Fibroblast of pulmonary artery (primary cell): ENCODE results near the gene ADPRHL1.

Experiments used
- DNase-seq: peaks from one replicate; pipeline ENCODE4 v3.0.0-alpha.2; 2010; ENCODE audit warnings: low read depth
- H3K4me3 ChIP-seq: replicated peaks from 2 replicates; pipeline ENCODE4 v1.5.1; 2011; ENCODE audit warnings: low read depth, mild to moderate bottlenecking, control low read depth, low read length, moderate library complexity
- CTCF ChIP-seq: IDR thresholded peaks from 2 replicates; pipeline ENCODE4 v1.5.1; 2011; ENCODE audit warnings: mild to moderate bottlenecking, control low read depth, low read length, inconsistent platforms; ENCODE audit errors: missing control alignments

The ADPRHL1 gene

GRCh38 chr13:113495494-113496210 lies 42.4 kb upstream of the ADPRHL1 start:
- no peak for DNase-seq
- no peak for TF ChIP-seq CTCF
- no peak overlapping the region for H3K4me3 ChIP-seq

GRCh38 chr13:113493315-113493951 lies 40.1 kb upstream of the ADPRHL1 start:
- DNase-seq, result peak; percentile 94
- no peak for TF ChIP-seq CTCF
- H3K4me3 ChIP-seq, result peak overlapping the region; percentile 28

- no peak for DNase-seq
- peak overlapping the region; percentile 88 for H3K4me3 ChIP-seq
- no peak for TF ChIP-seq CTCF
Observed at GRCh38 chr13:113491982-113492381, 38.7 kb upstream of the ADPRHL1 start.

DNA sequence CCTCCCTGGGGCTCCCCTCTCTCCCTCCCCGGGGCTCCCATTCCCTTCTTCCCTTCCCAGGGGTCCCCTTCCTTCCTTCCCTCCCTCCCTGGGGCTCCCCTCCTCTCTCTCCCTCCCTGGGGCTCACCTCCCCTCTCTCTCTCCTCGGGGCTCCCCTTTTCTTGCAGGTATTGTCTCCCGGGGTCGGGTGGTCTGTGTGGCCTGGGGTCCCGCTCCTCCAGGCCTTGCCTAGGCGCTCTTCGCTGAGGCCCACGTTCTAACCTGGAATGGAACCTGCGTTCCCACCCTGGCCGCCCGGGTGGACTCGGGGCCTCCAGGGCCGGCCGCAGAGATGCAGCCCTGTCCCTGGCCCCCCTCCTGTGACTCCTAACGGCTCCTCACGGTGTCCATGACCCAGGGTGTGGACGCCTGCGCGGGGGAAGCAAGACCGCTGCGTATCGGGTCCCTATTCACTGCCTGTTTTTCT lies 38.2 kb upstream of the ADPRHL1 start:
- no peak for DNase-seq
- H3K4me3 ChIP-seq, result peak overlapping the region; percentile 88
- TF ChIP-seq CTCF, result no peak

- peak; percentile 98 for DNase-seq
- H3K4me3 ChIP-seq, result peak within 1 kb of the TSS; percentile 88
- TF ChIP-seq CTCF, result no peak
Observed at GRCh38 chr13:113490496-113491417, 37.5 kb upstream of the ADPRHL1 start, which contains the start of gene DCUN1D2. Gene DCUN1D2, minus strand, starts transcription at chr13:113490711. Its CDS starts 42 bp downstream, at chr13:113490669.

DNA sequence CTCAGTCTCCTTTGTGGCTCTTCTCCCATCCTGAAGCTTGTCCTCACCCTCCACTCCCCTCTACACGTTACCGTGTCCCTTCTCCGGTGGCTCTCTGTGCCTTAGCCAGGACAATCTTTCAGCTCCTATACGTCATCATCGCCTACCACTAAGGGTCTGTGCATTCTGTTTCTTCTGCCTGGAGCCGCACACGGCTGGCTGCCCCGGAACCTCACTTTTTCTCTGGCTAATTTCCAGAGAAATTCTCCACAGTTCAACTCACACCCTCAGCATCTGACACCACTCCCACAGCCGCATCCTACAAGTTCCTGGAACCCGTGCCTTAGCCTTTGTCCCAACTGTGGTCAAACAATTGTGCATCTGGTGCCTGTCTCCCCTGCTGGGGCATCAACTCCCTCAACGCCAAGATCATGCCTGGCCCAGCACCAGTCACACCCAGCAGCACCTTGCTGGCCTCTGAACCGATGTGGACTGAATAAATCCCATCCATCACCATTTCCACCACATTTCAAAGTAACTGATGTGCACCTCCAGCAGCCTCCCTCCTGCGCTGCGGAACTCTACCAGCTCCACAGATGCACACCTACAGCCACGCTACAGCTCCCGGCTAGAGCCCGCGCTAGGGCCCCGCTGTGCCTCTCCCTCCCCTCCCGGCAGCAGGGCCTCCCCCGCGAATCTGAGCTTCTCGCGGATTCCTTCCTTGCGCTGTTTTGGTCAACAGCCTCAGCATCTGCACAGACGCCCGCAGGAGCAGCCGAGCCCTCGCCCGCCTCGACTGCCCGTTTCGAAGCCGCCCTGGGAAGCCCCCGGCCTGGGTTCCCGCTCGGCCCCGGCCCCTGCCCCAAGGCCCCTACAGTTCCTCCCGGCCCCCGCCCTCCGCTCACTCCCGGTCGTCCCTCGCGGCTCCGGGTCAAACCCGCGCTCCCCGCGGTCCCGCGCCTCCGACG lies 36.5 kb upstream of the ADPRHL1 start:
- no peak for TF ChIP-seq CTCF
- peak overlapping the region; percentile 88 for H3K4me3 ChIP-seq
- DNase-seq, result peak; percentile 54
